HepG2 (cell line): ENCODE data around the gene GRB7. TPM values are rescaled to one million over a fixed set of nuclear protein-coding genes. Genes with fewer than 3 reads are reported as not detected.

Experiments used
- ELF1 ChIP-seq: sonication (generic); formaldehyde crosslinking; IDR thresholded peaks from 2 replicates; pipeline ENCODE4 v1.4.0; 2020; ENCODE audit warnings: missing genetic modification reagents
- HDAC1 ChIP-seq: sonication (generic); formaldehyde crosslinking; IDR thresholded peaks from 2 replicates; pipeline ENCODE4 v1.5.1; 2020; ENCODE audit warnings: mild to moderate bottlenecking, missing genetic modification reagents
- HOXA7 ChIP-seq: sonication (generic); formaldehyde crosslinking; IDR thresholded peaks from 2 replicates; pipeline ENCODE4 v1.8.1; 2022; ENCODE audit warnings: mild to moderate bottlenecking, missing genetic modification reagents, moderate library complexity
- ISL2 ChIP-seq: sonication (generic); formaldehyde crosslinking; IDR thresholded peaks from 2 replicates; pipeline ENCODE4 v1.5.0; 2020; ENCODE audit warnings: missing genetic modification reagents
- MYC ChIP-seq: sonication (generic); formaldehyde crosslinking; IDR thresholded peaks from 2 replicates; pipeline ENCODE4 v1.9.0; 2021; ENCODE audit warnings: missing genetic modification reagents, borderline replicate concordance
- PHF8 ChIP-seq: sonication (generic); formaldehyde crosslinking; IDR thresholded peaks from 2 replicates; pipeline ENCODE4 v1.5.0; 2020; ENCODE audit warnings: missing genetic modification reagents
- PITX1 ChIP-seq: sonication (generic); formaldehyde crosslinking; IDR thresholded peaks from 2 replicates; pipeline ENCODE4 v1.5.1; 2020; ENCODE audit warnings: mild to moderate bottlenecking, missing genetic modification reagents
- U2AF2 ChIP-seq: fragments of 200-400 bp; formaldehyde crosslinking; IDR thresholded peaks from 2 replicates; pipeline ENCODE4 v1.6.1; 2017; ENCODE audit warnings: low read depth, mild to moderate bottlenecking, low read length
- ZMAT3 ChIP-seq: sonication (generic); formaldehyde crosslinking; conservative IDR thresholded peaks from 2 replicates; pipeline ENCODE4 v1.7.0; 2021; ENCODE audit warnings: missing genetic modification reagents
- ZNF737 ChIP-seq: sonication (generic); formaldehyde crosslinking; IDR thresholded peaks from 2 replicates; pipeline ENCODE4 v1.5.0; 2020; ENCODE audit warnings: missing genetic modification reagents, mild to moderate bottlenecking, borderline replicate concordance
- ZNF749 ChIP-seq: sonication (generic); formaldehyde crosslinking; IDR thresholded peaks from 2 replicates; pipeline ENCODE4 v1.8.0; 2022; ENCODE audit warnings: mild to moderate bottlenecking, missing genetic modification reagents, moderate library complexity, borderline replicate concordance
- polyA plus RNA-seq, 8 experiments: library from polyadenylated mRNA; depleted of rRNA in 3 of 8; stranded (reverse) in 7 of 8; unstranded in 1 of 8; fragments of >200 nt; fragmentation: Illumina TruSeq in 4 of 8; extraction: Trizol in 4 of 8; gene quantifications; 2 replicates each; pipeline versions ENCODE4 v1.2.1 to v1.2.3, GENCODE V29; 2011 to 2016; ENCODE audit warnings: low read depth in 4 of 8, missing spikeins in 1 of 8, mixed read lengths in 1 of 8; ENCODE audit not compliant: insufficient read depth in 1 of 8
- total RNA-seq, 5 experiments: library from RNA; depleted of rRNA; stranded (reverse); fragments of >200 nt; fragmentation: Illumina TruSeq; extraction: Trizol; gene quantifications; 2 replicates each; pipeline ENCODE4 v1.2.3, GENCODE V29; 2016; ENCODE audit warnings: low read depth in 1 of 5
- TF ChIP-seq, protein P1 (sequence below): sonication (generic); formaldehyde crosslinking; conservative IDR thresholded peaks from 2 replicates; pipeline ENCODE4 v1.8.0; 2022; ENCODE audit warnings: mild to moderate bottlenecking, moderate library complexity, missing genetic modification reagents
- TF ChIP-seq, protein P2 (sequence below): sonication (generic); formaldehyde crosslinking; IDR thresholded peaks from 2 replicates; pipeline ENCODE4 v1.8.0; 2022; ENCODE audit warnings: mild to moderate bottlenecking, missing genetic modification reagents, moderate library complexity
- TF ChIP-seq, protein P3 (sequence below): sonication (generic); formaldehyde crosslinking; IDR thresholded peaks from 2 replicates; pipeline ENCODE4 v1.5.1; 2020; ENCODE audit warnings: mild to moderate bottlenecking, missing genetic modification reagents, borderline replicate concordance
- TF ChIP-seq, protein P4 (sequence below): sonication (generic); formaldehyde crosslinking; IDR thresholded peaks from 2 replicates; pipeline ENCODE4 v1.4.0; 2020; ENCODE audit warnings: missing genetic modification reagents

Gene GRB7
- total and polyA plus RNA-seq, 2 of the 13 experiments (the other 11 are each of a cell fraction or from before 2014, with no cell fraction given): 60.2 to 77.7 TPM

DNA sequence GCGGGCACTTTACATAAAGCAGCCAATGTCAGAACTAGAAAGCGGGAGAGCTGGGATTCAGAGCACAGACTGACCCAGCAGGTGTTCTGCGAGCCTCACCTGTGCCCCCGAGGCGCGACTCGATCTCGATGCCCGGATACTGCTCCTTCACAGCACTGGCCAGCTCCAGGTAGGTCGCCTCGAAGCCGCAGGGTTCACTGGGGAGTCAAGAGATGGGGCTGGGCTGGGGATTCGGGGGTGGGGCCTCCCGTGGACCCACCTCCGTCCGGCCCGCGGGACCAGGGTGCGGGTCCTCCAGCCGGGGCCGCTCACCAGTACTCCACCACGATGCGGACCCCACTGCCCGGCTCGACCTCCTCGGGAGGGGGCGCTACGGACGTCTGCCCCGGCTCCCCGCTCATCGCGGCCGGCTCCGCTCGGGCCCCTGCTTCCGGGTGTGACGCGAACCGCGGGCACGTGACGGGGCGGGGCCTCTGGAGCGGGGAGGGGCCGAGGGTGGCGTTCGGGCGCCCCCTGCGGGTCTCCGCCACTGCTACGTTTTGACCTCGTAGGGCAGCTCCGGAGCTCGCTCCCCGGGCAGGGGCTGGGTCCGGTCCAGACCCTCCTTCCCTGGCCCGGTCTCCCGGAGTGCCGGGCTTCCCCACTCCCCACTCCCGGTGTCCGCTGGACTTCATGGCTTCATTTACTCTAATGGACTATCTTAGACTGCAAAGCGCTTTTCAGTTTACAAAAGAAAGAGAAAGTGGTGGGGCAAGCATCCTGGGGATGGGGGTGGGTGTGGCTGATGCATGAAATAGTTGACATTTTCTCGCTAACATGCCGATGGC is 7.4 kb upstream of the GRB7 start, which contains the start of gene MIEN1 (continued):
- TF ChIP-seq, protein P1, sequence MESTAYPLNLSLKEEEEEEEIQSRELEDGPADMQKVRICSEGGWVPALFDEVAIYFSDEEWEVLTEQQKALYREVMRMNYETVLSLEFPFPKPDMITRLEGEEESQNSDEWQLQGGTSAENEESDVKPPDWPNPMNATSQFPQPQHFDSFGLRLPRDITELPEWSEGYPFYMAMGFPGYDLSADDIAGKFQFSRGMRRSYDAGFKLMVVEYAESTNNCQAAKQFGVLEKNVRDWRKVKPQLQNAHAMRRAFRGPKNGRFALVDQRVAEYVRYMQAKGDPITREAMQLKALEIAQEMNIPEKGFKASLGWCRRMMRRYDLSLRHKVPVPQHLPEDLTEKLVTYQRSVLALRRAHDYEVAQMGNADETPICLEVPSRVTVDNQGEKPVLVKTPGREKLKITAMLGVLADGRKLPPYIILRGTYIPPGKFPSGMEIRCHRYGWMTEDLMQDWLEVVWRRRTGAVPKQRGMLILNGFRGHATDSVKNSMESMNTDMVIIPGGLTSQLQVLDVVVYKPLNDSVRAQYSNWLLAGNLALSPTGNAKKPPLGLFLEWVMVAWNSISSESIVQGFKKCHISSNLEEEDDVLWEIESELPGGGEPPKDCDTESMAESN: peak; percentile 66; the same call in 1 of the 2 replicates
- TF ChIP-seq HDAC1 (CRISPR knock-in tag): peak; percentile 98
- peak; percentile 99 for TF ChIP-seq ELF1 (CRISPR knock-in tag)
- peak; percentile 85; the same call in 1 of the 2 replicates for TF ChIP-seq ZMAT3 (CRISPR knock-in tag)
- TF ChIP-seq HOXA7 (CRISPR knock-in tag): no peak
- no peak for TF ChIP-seq ZNF737 (CRISPR knock-in tag)
- peak; percentile 86; the same call in 1 of the 2 replicates for TF ChIP-seq ZNF749
- TF ChIP-seq PITX1 (CRISPR knock-in tag): peak; percentile 17; the same call in 1 of the 2 replicates
- TF ChIP-seq U2AF2: no peak
- TF ChIP-seq, protein P2, sequence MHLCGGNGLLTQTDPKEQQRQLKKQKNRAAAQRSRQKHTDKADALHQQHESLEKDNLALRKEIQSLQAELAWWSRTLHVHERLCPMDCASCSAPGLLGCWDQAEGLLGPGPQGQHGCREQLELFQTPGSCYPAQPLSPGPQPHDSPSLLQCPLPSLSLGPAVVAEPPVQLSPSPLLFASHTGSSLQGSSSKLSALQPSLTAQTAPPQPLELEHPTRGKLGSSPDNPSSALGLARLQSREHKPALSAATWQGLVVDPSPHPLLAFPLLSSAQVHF: peak; percentile 74; the same call in 1 of the 2 replicates
- peak; percentile 90 for TF ChIP-seq MYC (CRISPR knock-in tag)
- TF ChIP-seq, protein P3, sequence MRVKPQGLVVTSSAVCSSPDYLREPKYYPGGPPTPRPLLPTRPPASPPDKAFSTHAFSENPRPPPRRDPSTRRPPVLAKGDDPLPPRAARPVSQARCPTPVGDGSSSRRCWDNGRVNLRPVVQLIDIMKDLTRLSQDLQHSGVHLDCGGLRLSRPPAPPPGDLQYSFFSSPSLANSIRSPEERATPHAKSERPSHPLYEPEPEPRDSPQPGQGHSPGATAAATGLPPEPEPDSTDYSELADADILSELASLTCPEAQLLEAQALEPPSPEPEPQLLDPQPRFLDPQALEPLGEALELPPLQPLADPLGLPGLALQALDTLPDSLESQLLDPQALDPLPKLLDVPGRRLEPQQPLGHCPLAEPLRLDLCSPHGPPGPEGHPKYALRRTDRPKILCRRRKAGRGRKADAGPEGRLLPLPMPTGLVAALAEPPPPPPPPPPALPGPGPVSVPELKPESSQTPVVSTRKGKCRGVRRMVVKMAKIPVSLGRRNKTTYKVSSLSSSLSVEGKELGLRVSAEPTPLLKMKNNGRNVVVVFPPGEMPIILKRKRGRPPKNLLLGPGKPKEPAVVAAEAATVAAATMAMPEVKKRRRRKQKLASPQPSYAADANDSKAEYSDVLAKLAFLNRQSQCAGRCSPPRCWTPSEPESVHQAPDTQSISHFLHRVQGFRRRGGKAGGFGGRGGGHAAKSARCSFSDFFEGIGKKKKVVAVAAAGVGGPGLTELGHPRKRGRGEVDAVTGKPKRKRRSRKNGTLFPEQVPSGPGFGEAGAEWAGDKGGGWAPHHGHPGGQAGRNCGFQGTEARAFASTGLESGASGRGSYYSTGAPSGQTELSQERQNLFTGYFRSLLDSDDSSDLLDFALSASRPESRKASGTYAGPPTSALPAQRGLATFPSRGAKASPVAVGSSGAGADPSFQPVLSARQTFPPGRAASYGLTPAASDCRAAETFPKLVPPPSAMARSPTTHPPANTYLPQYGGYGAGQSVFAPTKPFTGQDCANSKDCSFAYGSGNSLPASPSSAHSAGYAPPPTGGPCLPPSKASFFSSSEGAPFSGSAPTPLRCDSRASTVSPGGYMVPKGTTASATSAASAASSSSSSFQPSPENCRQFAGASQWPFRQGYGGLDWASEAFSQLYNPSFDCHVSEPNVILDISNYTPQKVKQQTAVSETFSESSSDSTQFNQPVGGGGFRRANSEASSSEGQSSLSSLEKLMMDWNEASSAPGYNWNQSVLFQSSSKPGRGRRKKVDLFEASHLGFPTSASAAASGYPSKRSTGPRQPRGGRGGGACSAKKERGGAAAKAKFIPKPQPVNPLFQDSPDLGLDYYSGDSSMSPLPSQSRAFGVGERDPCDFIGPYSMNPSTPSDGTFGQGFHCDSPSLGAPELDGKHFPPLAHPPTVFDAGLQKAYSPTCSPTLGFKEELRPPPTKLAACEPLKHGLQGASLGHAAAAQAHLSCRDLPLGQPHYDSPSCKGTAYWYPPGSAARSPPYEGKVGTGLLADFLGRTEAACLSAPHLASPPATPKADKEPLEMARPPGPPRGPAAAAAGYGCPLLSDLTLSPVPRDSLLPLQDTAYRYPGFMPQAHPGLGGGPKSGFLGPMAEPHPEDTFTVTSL (CRISPR knock-in tag): peak; percentile 57; the same call in 1 of the 2 replicates
- peak; percentile 78 for TF ChIP-seq ISL2
- peak; percentile 90 for TF ChIP-seq PHF8
- TF ChIP-seq, protein P4, sequence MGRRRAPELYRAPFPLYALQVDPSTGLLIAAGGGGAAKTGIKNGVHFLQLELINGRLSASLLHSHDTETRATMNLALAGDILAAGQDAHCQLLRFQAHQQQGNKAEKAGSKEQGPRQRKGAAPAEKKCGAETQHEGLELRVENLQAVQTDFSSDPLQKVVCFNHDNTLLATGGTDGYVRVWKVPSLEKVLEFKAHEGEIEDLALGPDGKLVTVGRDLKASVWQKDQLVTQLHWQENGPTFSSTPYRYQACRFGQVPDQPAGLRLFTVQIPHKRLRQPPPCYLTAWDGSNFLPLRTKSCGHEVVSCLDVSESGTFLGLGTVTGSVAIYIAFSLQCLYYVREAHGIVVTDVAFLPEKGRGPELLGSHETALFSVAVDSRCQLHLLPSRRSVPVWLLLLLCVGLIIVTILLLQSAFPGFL (CRISPR knock-in tag): no peak
